ENCODE measurements around the gene SERPINA10.

DNA sequence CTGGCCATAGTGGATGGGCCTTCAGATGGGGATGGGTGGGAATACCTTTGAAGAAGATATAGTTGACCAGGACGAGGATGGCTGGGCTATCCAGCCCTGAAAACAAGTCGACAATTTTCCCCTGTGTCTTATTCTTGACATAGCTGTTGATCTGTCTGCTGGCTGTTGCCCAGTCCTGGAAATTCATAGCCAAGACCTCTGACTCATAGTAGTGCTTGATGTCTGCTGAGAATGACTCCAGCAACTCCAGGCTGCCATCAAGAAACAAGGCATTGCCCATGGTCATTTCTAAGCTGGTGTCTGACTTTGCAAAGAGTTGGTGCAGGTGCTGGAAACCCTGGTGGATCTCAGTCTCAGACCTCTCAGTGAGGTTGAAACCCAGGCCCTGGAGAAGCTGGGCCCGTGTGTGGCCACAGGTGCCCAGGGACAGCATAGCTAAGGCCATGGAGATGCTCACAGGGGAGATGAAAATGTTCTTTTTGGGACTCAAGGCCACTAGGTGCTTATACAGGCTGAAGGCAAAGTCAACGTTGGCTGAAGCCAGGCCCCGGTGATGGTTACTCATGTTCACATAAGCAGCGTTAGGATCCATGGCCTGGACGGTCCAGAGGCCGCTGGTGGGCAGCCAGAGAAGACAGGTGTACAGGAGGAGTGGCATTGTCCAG, 21.1 kb upstream of the SERPINA10 start:
- TF ChIP-seq GATA2 (IDR thresholded peaks at IDR 0.05; ENCODE audit: insufficient read depth, insufficient read length, low read depth, low read length), result no peak
- no peak for TF ChIP-seq POLR2A (IDR thresholded peaks at IDR 0.05; ENCODE audit: low read depth, low read length)
- no peak for TF ChIP-seq EZH2 (IDR thresholded peaks at IDR 0.05; ENCODE audit: borderline replicate concordance, low read depth, low read length, severe bottlenecking)
- TF ChIP-seq, protein P1, sequence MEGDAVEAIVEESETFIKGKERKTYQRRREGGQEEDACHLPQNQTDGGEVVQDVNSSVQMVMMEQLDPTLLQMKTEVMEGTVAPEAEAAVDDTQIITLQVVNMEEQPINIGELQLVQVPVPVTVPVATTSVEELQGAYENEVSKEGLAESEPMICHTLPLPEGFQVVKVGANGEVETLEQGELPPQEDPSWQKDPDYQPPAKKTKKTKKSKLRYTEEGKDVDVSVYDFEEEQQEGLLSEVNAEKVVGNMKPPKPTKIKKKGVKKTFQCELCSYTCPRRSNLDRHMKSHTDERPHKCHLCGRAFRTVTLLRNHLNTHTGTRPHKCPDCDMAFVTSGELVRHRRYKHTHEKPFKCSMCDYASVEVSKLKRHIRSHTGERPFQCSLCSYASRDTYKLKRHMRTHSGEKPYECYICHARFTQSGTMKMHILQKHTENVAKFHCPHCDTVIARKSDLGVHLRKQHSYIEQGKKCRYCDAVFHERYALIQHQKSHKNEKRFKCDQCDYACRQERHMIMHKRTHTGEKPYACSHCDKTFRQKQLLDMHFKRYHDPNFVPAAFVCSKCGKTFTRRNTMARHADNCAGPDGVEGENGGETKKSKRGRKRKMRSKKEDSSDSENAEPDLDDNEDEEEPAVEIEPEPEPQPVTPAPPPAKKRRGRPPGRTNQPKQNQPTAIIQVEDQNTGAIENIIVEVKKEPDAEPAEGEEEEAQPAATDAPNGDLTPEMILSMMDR (IDR thresholded peaks at IDR 0.05; ENCODE audit: extremely low read depth in 1 of 2, insufficient read depth in 1 of 2, low read depth in 1 of 2, low read length in 2 of 2), result no peak
- no peak for TF ChIP-seq POLR2AphosphoS5 (IDR thresholded peaks at IDR 0.05; ENCODE audit: insufficient read depth, low read depth, low read length)
- no peak for TF ChIP-seq JUN (IDR thresholded peaks at IDR 0.05; ENCODE audit: borderline replicate concordance, insufficient read depth, insufficient read length, low read depth)
- TF ChIP-seq, protein P2, sequence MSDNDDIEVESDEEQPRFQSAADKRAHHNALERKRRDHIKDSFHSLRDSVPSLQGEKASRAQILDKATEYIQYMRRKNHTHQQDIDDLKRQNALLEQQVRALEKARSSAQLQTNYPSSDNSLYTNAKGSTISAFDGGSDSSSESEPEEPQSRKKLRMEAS (IDR thresholded peaks at IDR 0.05; ENCODE audit: insufficient read depth, insufficient read length), result no peak

All from endothelial cell of umbilical vein (primary cell).